Peyer's patch (tissue), 4 donors: ENCODE measurements around the gene ACOX3. TPM values are rescaled to one million over a fixed set of nuclear protein-coding genes. Genes with fewer than 3 reads are reported as not detected.

Source experiments
- DNase-seq, 3 donors: peaks; one replicate each; pipeline ENCODE4 v3.0.0-alpha.2; 2017 to 2019
- H3K27ac ChIP-seq, 4 donors: fragments of 200-600 bp; sonication (generic); one replicate each; pipeline ENCODE4 v1.5.1; 2016 to 2019
- H3K27me3 ChIP-seq, 2 donors: fragments of 200-600 bp; sonication (generic); one replicate each; pipeline ENCODE4 v1.5.1; 2019
- H3K36me3 ChIP-seq, 3 donors: fragments of 200-600 bp; sonication (generic); one replicate each; pipeline ENCODE4 v1.5.1; 2016 to 2019
- H3K4me1 ChIP-seq, 4 donors: fragments of 200-600 bp; sonication (generic); one replicate each; pipeline ENCODE4 v1.5.1; 2016 to 2019
- H3K4me3 ChIP-seq, 4 donors: fragments of 200-600 bp; sonication (generic); 1 replicate in 3 of 4; 2 replicates in 1 of 4; pipeline ENCODE4 v1.5.1; 2016 to 2019; ENCODE audit warnings: mild to moderate bottlenecking in 1 of 4
- H3K9me3 ChIP-seq, 4 donors: fragments of 200-600 bp; sonication (generic); one replicate each; pipeline ENCODE4 v1.5.1; 2016 to 2019; ENCODE audit warnings: mild to moderate bottlenecking in 1 of 4
- CTCF ChIP-seq, 6 experiments: fragments of 450-650 bp in 4 of 6; fragments of 200-600 bp in 2 of 6; sonication (generic) in 1 of 6; IDR thresholded peaks; one replicate each; pipeline ENCODE4 v1.5.1; 2017 to 2019; ENCODE audit warnings: antibody characterized with exemption in 6 of 6, mild to moderate bottlenecking in 3 of 6, moderate library complexity in 1 of 6
- POLR2A ChIP-seq, 2 donors: fragments of 450-650 bp; IDR thresholded peaks; one replicate each; pipeline ENCODE4 v1.5.1; 2017; ENCODE audit warnings: antibody characterized with exemption in 2 of 2, mild to moderate bottlenecking in 2 of 2, moderate library complexity in 2 of 2
- total RNA-seq, 4 donors: library from RNA; depleted of rRNA; stranded (reverse); fragments of >200 nt; gene quantifications; one replicate each; pipeline ENCODE4 v1.1.0, GENCODE V29; 2016

The ACOX3 gene
- total RNA-seq, 4 donors from 2014 or later, result 17.2 to 95.7 (median 43.7) TPM

GRCh38 chr4:8329859-8330761 is 110.4 kb downstream of the ACOX3 start:
- no peaks in the 10 kb centered on the region for H3K4me1 ChIP-seq
- no peaks in the 10 kb centered on the region for H3K36me3 ChIP-seq
- H3K9me3 ChIP-seq, result no peaks in the 10 kb centered on the region
- no peak overlapping the region for H3K27ac ChIP-seq
- no peaks in the 10 kb centered on the region for H3K27me3 ChIP-seq
- TF ChIP-seq CTCF (IDR thresholded peaks at IDR 0.05), result no peak
- TF ChIP-seq POLR2A (IDR thresholded peaks at IDR 0.05), result no peak
- no peak overlapping the region for H3K4me3 ChIP-seq
- DNase-seq, result peak in 1 of 3 donors; percentile 37

GRCh38 chr4:8329560-8329858 is 111.0 kb downstream of the ACOX3 start:
- DNase-seq, result peak in 1 of 3 donors; percentile 30
- TF ChIP-seq CTCF (IDR thresholded peaks at IDR 0.05), result no peak
- TF ChIP-seq POLR2A (IDR thresholded peaks at IDR 0.05), result no peak
- H3K27ac ChIP-seq, result no peak overlapping the region
- H3K27me3 ChIP-seq, result no peaks in the 10 kb centered on the region
- no peaks in the 10 kb centered on the region for H3K36me3 ChIP-seq
- H3K9me3 ChIP-seq, result no peaks in the 10 kb centered on the region
- H3K4me1 ChIP-seq, result no peaks in the 10 kb centered on the region
- no peak overlapping the region for H3K4me3 ChIP-seq

- H3K27ac ChIP-seq, result no peak overlapping the region
- no peak for DNase-seq
- H3K36me3 ChIP-seq, result no peaks in the 10 kb centered on the region
- H3K9me3 ChIP-seq, result no peaks in the 10 kb centered on the region
- TF ChIP-seq POLR2A (IDR thresholded peaks at IDR 0.05) (no peak), CTCF (IDR thresholded peaks at IDR 0.05) (no peak)
- no peak overlapping the region for H3K4me3 ChIP-seq
- no peaks in the 10 kb centered on the region for H3K27me3 ChIP-seq
- no peaks in the 10 kb centered on the region for H3K4me1 ChIP-seq
Measured at GRCh38 chr4:8328866-8329559, 111.5 kb downstream of the ACOX3 start.

- no peaks in the 10 kb centered on the region for H3K9me3 ChIP-seq
- no peak overlapping the region for H3K27ac ChIP-seq
- TF ChIP-seq POLR2A (IDR thresholded peaks at IDR 0.05) (no peak), CTCF (IDR thresholded peaks at IDR 0.05) (no peak)
- peak in 1 of 3 donors; percentile 30 for DNase-seq
- H3K4me1 ChIP-seq, result no peaks in the 10 kb centered on the region
- H3K36me3 ChIP-seq, result no peaks in the 10 kb centered on the region
- H3K27me3 ChIP-seq, result no peaks in the 10 kb centered on the region
- no peak overlapping the region for H3K4me3 ChIP-seq
Measured at GRCh38 chr4:8328456-8328855, 112.1 kb downstream of the ACOX3 start.

- Histone ChIP-seq H3K4me1 (no peaks in the 10 kb centered on the region), H3K9me3 (no peaks in the 10 kb centered on the region), H3K4me3 (no peak overlapping the region), H3K36me3 (no peaks in the 10 kb centered on the region), H3K27me3 (no peaks in the 10 kb centered on the region), H3K27ac (no peak overlapping the region)
- TF ChIP-seq POLR2A (IDR thresholded peaks at IDR 0.05), result no peak
- no peak for TF ChIP-seq CTCF (IDR thresholded peaks at IDR 0.05)
- no peak for DNase-seq
Measured at GRCh38 chr4:8326206-8326605, 114.3 kb downstream of the ACOX3 start.
